Islet precursor cell (in vitro differentiated cells): ENCODE data around the gene GPBP1.
"Not testable (repeated sequence)": the region's sequence is repeated elsewhere in the genome, so short reads cannot be mapped to it uniquely, and the experiment has no call there.

ENCODE experiments used
- DNase-seq: peaks from one replicate; pipeline ENCODE4 v3.0.0-alpha.2; 2018

The GPBP1 gene, protein sequence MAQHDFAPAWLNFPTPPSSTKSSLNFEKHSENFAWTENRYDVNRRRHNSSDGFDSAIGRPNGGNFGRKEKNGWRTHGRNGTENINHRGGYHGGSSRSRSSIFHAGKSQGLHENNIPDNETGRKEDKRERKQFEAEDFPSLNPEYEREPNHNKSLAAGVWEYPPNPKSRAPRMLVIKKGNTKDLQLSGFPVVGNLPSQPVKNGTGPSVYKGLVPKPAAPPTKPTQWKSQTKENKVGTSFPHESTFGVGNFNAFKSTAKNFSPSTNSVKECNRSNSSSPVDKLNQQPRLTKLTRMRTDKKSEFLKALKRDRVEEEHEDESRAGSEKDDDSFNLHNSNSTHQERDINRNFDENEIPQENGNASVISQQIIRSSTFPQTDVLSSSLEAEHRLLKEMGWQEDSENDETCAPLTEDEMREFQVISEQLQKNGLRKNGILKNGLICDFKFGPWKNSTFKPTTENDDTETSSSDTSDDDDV

DNA sequence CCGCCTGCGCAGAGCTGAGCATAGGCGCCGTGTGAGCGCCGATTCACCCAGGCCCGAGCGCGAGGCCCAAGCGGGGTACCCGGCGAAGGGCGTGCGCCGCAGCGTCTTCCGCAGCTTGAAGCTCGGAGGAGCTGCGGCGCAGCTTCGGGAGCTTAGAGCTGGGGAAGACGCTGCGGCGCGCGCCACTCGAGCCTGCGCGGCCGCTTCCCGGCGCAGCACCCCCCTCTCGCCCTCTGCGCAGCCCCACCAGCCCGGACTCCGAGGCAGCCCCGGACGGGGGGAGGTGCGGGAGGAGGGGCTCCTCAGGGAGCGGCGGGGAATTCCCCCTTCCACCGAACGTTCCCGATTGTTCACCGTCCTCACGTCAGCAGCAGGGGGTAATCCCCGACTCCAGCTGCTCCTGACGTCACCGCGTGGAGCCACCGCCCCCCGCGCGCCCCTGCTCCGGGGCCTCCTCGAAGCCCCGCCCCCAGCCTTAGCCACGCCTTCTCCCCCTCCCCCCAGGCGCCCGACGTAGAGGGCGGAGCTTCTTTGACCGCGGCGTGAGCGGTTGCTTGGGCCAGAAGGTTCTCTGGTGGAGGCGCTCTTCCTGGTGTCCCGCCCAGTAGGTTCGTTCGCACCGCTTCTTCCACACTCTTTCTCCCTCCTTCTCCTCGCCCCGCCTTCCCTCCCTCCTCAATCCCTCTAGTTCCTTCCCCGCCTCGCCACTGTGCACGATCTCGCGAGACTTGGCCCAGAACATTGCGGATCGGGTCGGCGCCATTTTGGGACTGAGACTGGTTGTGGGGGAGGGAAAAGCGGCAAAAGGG is at the start of gene GPBP1:
TSS of gene GPBP1 (plus strand) at position 741 of the 809 bp plus-strand sequence. CDS start 40,072 bp downstream, outside the sequence.
- peak; percentile 99 for DNase-seq

DNA sequence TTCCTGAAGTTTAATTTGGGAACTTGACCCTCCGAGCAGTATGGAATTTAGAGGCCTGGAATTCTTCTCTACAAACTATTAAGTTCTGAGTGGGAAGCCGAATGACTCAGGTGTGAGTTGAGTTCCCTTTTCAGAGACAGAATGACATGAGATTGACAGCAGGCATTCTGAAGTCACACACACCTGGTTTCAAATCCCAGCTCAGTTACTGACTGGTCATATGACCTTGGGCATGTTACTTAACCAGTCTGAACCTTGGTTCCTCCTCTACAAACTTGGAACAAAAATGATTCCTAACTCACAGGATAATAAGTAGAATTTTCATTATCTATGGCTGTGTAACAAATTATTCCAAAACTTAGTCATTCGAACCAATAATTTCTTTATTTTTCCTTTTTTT is 45.5 kb upstream of the GPBP1 start:
- DNase-seq, result peak; percentile 61

DNA sequence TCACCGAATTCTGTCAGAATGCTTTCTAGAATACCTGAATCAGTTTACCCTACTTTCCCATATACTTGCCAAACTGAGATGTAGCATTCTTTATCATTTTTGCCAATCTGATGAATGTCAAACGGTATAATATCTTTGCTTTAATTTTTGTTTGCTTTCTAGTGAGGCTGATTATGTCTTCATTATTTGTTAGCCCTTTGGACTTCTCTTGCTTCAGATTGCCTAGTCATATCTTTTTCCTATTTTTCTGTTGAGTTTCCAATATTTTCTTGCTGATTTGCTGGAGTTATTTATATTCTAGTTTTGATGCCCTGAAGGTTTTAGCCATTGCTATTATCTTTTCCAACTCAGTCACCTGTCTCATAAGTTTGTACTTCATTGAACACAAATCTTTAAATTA is 40.3 kb upstream of the GPBP1 start:
- DNase-seq, result no peak

DNA sequence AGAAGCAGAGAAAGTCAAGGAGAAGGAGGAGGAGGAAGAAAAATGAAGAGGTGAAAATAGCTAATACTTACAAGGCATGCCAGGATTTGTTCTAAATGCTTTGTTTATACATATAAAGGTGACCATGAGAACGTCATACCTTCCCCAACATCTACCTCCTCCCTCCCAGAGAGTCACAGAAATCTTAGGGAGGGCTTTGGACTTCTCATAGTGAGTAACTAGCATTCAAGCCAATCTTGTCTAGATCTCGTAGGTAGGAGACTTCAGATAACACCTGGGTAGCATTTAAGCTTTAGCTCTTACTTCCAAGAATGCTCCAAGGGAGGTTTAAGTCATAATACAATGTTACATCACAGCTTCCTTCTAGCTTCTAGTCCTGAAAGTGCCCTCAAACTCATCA is 36.5 kb upstream of the GPBP1 start:
- DNase-seq, result no peak

DNA sequence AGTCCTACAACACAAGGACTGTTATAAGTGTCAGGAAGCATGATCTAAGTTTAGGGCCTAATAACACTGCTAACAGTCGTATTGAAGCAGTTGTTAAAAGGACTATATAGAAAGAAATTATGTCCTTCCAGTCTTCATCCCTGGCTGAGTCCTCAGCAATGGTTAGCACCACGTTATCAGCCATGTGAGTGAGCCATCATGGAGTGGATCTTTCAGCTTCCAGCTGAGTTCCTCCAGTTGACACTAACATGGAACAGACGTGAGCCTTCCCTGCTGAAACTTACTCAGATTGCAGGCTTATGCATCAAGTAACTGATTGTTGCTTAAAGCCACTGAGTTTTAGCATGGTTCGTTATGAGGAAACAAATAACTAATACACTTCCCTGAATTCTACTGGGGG is 21.5 kb upstream of the GPBP1 start:
- DNase-seq, result no peak

DNA sequence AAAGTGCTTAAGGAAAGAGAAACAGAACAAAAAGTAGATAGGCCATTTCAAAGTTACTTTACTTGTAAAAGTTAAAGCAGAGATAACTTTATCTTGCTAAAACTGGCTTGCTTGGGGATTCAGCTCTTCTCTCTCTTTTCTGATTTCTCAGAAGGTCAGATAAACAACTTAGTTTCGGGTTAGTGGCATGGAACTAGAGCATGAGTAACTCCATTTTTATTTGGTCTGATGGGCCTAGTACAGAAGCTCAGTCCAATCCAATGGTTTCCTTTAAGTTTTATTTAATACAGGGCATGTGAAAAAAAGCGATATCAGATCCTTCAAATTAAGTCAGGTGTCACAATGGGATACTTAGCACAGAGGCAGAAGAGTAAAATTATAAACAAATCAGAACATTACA is 18.8 kb upstream of the GPBP1 start:
- no peak for DNase-seq

DNA sequence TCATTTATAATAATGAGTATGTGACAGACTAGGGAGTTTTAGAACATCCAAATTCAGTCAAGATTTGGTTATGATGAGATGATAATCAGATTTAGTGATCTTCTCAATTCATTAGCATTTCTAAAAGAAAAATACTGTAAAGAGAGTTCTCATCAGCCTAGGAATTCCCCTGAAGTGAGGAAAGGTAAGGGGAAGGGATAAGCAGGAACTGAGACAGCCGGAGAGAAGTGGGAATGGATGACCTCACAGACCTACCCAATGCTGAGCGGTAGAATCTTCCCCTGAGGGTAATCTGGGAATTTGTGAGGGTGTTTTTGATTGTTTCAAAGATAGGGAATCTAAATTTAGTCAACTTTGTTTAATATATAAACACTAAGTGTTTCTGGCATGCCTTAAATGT is 16.7 kb upstream of the GPBP1 start:
- DNase-seq, result no peak

DNA sequence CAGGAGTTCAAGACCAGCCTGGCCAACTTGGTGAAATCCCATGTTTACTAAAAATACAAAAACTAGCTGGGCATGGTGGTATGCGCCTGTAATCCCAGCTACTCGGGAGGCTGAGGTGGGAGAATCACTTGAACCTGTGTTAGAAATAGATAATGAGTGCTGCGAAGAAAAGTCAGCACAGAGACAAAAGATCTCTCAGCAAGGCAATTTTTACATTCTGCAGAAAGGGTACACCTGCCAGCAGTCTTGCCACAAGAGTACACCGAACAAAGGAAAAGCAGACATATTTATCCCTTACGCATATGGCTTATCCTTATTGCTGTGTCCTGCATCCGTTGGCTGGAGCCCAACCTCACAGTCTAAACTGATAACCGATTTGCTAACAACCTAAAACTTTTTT is 16.2 kb upstream of the GPBP1 start:
- DNase-seq, result no peak

DNA sequence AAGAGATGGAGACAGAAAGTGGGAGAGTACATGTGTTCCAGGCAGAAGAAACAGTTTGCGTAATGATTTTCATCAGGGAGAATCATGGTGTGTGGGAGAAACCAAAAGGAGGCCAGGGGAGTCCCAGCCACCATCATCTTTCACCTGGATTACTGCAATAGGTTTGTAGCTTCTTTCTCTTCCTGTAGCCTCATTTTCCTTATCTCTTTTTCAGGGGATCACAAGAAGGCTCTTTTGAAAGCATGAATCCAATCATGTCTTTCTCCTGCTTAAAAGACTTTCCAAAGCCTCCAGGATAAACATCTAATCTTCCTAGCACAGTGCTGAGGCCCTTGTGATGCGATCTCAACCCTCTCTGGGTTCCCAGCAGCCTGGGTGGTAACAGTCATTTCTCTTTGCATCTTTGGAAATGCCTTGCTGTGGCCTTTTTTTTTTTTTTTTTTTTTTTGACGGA is 10.3 kb upstream of the GPBP1 start:
- DNase-seq, result no peak

DNA sequence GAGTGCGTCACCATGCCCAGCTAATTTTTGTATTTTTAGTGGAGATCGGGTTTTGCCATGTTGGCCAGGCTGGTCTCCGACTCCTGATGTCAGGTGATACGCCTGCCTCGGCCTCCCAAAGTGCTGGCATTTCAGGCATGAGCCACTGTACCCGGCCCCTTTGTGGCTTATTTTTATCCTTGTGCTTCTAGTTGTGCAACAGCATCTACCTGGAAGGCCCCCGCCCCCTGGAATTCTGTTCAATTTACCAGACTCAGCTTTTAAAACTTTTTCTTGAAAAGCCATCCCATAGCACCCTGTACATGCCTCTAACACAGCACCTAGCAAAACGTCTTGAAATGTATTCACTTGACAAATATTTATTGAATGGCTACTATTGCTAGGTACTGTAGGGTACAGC is 9.7 kb upstream of the GPBP1 start:
- no peak for DNase-seq

DNA sequence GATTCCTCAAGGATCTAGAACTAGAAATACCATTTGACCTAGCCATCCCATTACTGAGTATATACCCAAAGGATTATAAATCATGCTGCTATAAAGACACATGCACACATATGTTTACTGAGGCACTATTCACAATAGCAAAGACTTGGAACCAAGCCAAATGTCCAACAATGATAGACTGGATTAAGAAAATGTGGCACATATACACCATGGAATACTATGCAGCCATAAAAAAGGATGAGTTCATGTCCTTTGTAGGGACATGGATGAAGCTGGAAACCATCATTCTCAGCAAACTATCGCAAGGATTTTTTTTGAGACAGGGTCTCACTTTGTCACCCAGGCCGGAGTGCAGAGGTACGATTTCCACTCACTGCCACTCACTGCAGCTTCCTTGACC is 8.7 kb upstream of the GPBP1 start:
- DNase-seq, result not testable (repeated sequence)

DNA sequence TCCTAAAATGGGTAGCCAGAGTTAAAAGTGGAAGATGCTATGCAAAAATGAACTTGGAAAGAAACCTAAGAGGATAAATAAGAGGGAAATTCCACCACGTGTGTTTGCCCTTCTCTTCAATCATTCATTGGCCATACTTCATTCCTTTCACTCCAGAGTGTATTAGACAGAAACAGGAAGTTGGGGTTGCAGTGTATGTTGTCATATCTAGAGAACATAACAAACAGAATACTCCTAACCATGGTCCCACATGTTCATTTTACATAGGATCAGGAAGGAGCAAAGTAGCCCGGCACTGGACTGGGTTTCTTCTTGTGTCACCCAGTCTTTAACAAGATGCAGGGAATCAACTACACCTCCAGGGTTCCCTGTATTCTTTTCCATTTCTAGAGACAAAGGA is 7.6 kb upstream of the GPBP1 start:
- DNase-seq, result no peak

DNA sequence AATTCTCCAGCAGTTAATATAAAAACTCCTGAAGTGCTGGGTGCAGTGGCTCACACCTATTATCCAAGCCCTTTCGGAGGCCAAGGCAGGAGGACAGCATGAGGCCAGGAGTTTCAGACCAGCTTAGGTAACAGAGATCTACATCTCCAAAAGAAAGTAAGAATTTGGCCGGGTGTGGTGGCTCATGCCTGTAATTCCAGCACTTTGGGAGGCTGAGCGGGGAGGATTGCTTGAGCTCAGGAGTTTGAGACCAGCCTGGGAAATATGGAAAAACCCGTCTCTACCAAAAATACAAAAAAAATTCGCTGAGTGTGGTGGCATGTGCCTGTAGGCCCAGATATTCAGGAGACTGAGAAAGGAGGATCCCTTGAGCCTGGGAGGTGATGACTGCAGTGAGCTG is 6.7 kb upstream of the GPBP1 start:
- DNase-seq, result no peak

DNA sequence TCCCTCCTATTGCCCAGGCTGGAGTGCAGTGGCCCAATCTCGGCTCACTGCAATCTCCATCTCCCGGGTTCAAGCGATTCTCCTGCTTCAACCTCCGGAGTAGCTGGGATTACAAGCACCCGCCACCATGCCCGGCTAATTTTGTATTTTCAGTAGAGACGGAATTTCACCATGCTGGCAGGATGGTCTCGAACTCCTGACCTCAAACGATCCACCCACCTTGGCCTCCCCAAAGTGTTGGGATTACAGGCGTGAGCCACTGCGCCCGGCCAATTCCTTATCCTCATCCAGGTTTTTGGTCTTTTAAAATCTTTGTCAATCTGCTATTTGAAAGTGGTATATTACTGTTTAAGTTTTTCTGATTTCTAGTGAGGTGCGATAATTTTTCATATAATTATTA is 3.7 kb upstream of the GPBP1 start:
- not testable (repeated sequence) for DNase-seq

DNA sequence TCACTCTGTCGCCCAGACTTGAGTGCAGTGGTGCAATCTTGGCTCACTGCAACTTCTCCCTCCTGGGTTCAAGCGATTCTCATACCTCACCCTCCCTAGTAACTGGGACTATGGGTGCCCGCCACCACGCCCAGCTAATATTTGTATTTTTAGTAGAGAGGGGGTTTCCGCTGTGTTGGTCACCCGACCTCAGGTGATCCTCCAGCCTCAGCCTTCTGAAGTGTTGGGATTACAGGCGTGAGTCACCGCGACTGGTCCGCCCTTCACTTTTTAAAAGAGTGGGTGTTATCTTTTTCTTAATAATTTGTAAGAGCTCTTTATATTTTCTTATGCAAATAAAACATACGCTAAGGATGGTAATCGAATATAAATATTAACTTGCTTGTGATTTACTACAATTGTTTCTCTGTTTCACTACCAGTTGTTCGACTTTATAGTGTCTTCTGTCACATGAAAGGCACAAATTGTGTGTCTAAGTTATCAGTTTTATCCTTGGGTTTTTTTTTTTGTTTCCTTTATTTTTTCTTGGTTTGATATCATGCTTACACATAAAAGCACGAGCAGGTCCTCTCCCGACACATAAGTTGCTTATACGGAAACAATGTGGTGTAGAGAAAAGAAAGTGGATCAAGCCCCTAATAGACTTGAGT is 1.9 kb upstream of the GPBP1 start:
- no peak for DNase-seq

DNA sequence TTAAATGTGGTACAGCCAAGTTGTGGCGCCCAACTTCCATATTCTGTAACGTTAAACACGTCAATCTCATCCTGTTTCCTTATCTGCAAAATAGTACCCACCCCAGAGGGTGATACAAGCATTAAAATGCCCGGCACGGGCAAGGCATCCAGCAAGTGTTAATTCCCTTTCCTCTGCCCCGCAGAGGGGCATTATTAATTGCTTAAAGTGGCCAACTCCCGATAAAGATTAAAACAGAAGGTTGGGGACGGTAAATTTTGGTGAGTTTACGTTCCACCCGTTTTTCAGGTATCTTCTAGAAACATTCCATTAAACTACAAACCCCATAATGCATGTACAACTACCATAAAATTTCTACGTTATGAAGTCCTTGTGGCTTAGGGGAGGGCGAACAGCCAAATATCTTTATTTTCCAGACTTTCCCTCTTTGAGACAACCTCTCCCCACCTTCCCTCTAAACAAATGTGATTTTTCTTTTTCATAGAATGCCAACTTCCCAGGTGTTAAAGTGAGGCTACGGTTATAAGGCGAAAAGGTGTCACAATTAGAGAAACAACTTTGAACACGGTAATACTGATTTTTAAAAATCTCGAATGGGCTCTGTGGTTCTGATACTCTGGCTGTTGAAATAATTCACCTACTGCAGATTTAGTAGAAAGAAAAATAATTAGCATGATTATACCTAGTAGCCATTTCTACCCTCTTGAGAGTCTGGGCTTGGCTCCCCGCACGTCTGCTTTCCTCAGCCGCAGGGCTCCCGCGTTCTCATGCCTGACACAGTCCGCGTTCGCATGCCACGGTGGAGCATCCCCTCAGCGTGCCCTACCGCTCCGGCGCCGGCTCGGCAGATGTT is 1.2 kb upstream of the GPBP1 start:
- DNase-seq, result no peak

DNA sequence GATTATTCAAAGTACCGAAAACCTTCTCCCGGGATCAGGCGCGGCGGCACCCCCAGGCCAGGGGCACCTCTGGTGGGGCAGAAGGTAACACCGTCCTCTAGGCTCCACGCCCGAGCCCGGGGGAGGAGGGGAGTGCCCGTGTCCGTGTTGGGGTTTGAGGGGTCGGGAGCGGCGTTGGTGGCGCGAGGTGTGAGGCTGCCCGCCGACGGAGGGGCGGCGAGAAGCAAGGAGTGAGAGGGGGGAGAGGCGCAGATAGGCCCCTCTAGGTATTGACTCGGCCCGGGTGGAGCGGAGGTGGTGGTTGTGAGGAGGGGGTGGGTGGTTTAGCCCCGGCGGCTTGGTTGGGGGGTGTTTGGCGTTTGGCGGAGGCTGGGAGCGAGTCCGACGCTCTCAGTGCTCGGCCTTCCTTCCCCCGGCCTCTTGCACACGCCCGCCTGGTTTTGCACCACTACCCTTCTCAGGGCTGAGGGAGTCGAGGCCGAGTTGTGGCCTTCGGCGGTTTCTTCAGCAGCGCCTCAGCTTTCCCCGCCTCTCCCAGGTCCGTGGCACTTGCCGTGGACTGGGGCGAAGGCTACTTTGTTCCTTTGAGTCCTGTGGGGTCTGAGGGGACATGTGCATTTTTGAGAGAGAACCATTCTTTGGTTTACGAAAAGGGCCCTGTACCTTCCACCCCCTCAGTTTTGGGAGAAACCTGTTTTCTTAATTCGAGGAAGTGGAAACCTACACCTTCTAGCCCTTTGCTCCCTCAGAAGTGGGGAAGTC is 450 bp downstream of the GPBP1 start:
- peak; percentile 64 for DNase-seq

DNA sequence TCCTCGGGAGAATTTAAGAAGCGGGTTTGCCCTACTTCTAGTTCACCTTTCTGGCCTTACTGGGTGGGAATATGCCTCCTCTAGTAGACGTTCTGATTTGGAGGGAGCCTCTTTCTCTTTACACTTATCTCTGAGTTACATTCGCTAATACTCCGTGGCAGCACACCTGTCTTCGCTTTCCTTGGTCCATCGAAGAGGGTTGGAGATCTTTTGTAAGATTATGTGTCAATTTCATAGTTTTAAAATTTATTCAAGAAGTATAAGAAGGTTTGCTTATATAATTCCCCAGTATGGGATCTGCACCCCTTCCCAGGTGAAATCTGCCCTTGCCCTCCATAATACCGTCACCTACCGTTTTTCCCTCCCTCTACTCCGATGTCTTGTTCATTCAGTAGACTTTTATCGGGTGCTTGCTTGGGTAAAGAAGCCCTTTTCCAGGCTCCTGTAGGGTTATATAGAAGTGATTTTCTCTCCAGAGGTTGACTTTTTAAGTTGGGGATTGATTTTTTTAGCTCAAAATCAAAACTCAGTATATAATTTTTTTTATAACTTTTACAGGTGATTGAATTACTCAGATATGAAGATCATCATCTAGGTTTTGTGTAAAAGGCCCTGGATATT is 1.1 kb downstream of the GPBP1 start:
- DNase-seq, result no peak

DNA sequence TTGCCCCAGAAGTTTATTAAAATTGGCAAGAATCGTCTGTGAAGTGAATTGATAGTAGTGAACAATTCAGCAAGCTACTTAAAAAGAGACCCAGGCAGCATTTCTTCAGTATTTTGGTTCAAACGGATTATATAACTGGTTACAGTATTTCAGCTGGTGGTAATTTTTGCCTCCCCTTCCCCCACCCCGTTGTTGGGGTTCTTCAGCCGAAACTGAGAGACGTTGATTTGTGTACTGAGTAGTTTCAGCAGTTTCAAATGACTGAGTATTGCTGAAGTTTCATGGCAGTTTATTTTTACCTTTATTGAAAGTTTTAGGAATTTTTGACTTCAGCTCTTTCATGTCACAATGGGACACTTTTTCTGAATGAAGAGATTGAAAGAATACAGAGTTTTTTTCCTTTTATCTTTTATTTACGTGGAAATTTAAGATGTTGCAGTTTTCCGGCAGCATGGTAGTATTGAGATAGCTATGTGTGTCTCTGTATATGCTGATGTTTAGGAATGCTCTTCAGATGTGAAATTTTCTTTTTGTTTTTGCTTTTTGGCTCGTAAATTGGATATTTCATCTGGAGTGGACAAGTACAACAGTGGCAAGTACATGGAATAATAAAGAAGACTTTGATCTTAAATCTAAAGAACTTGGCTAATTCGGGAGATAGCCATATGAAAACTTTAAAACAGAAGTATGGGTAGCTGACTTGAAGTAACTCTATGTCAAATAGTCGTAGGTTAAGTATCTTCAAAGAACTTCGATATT is 1.9 kb downstream of the GPBP1 start:
- DNase-seq, result no peak

DNA sequence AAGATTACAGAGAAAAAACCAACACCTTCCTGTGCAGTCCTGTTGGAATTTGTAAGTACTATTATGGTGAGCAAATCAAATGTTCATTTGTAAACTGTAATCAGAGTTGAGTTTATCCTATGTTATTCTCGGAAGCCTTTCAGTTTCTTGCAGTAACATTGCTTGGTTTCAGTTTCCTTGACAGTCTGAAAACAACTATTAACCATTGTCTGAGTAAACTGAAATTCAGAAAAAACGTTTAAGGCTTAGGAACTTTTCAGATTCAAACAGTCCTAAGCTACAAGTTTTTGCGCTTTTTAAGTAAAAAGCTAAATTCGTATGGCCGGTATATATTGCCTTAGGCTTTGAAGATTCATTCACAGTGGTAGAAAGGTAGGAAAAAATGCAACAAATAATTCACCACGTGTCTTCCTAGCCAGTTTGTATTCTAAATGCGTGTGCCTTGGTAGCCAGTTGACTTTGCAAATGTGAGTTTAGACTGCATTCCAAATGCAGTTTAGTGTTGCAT is 2.5 kb downstream of the GPBP1 start:
- DNase-seq, result no peak
